Hematopoietic multipotent progenitor cell treated with erythropoietin and hydrocortisone succinate and interleukin-3 and kit ligand, for 15 days (in vitro differentiated cells): ENCODE results near the gene KCNH3.
"Not testable (repeated sequence)": the region's sequence is repeated elsewhere in the genome, so short reads cannot be mapped to it uniquely, and the experiment has no call there.

Source experiments
- DNase-seq: peaks from one replicate; pipeline ENCODE4 v3.0.0-alpha.2; 2015; ENCODE audit warnings: low spot score

Gene KCNH3

GRCh38 chr12:49525942-49526341 is 12.9 kb upstream of the KCNH3 start:
- DNase-seq, result no peak

DNA sequence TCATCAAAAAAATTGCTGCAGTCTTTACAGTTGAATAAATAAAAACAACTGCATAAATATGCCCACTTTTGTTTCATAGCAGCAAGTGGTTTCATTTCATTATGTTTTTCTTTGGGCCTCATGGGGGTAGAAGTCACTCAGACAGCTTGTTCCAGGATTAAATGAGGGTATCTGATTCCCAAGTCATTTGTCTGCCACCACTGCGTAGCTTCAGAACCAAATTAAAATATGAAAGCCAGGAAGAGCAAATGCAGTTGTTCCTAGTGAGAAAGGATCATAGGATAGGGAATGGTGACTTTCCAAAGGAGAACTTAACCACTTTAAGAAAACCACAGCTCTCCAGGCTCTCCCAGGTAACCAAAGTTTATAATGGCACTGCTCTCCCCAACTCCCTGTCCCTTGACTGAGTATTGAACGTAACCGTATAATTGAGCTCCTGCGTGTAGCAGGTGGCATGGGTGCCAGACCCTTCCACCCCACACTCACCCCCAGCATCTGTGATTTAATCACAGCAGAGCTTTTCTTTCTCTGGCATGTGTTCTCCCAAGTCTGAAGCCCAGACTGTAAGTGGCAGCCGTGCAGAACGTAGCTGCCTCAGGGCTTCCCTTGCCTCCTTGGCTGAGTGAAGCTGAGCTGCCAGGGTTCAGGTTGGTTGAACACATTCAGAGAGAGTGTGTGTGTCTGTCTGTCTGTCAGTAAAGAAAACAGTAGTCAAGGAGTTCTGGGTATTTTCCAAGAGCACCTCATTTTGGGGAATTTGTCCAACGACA is 11.3 kb upstream of the KCNH3 start:
- DNase-seq, result no peak

GRCh38 chr12:49529414-49529813 is 9.4 kb upstream of the KCNH3 start:
- DNase-seq, result no peak

- DNase-seq, result no peak
These were observed 7.1 kb upstream of the KCNH3 start for GRCh38 chr12:49531745-49532144.

GRCh38 chr12:49533331-49533730 is 5.5 kb upstream of the KCNH3 start:
- no peak for DNase-seq

- not testable (repeated sequence) for DNase-seq
These were observed 4.7 kb upstream of the KCNH3 start for GRCh38 chr12:49534122-49534521.

DNA sequence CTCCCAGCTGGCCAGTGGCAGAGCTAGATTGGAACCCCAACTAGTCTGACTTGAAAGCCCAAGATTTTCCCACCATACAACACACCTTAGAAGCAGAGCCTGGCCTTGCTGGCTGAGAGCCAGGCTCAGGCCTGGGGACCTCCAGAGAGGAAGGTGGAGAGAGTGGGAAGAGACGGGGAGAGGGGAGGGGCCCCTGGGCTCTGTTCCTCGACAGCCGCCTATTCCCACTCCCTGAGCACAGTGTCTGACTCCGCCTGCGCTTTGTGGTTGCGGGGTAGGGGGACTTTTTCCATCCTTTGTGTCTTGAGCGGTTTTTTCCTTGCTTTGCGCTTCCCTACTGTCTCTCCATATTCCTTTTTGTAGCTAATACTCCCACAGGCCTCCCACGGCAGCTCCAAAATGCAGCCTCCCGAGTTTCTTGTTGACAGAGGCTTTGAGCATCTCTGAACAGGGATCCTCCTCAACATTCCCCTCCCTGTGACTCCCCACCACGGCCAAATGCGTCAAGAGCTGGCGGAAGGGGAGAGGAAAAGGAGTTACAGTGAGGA is 4.0 kb upstream of the KCNH3 start:
- no peak for DNase-seq

- DNase-seq, result no peak
These were observed 2.8 kb upstream of the KCNH3 start for GRCh38 chr12:49535921-49536525.

DNA sequence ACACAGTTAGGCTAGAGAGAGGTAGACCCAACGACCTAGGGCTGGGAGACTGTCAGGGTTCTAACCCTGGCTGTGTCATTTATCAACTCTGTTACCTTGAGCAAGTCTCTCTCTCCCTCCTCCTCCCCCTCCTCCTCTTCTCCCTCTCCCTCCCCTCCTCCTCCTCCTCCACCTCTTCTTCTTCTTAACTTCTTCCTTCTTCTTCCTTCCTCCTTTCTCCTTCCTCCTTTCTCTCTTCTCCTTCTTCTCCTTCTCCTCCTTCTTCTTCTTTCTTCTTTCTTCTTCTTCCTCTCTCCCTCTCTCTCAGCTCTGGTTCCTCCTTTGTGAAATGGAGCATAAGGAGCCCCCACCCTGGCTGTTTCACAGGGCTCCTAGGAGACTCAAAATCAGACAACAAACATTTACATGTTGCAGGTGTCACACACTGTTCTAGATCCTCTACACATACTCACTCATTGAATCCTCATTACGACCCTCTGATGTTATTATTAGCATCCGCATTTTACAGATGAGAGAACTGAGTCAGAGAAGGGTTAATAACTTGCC is 2.2 kb upstream of the KCNH3 start:
- DNase-seq, result no peak

- no peak for DNase-seq
These were observed 1.5 kb upstream of the KCNH3 start for GRCh38 chr12:49537231-49537751.

DNA sequence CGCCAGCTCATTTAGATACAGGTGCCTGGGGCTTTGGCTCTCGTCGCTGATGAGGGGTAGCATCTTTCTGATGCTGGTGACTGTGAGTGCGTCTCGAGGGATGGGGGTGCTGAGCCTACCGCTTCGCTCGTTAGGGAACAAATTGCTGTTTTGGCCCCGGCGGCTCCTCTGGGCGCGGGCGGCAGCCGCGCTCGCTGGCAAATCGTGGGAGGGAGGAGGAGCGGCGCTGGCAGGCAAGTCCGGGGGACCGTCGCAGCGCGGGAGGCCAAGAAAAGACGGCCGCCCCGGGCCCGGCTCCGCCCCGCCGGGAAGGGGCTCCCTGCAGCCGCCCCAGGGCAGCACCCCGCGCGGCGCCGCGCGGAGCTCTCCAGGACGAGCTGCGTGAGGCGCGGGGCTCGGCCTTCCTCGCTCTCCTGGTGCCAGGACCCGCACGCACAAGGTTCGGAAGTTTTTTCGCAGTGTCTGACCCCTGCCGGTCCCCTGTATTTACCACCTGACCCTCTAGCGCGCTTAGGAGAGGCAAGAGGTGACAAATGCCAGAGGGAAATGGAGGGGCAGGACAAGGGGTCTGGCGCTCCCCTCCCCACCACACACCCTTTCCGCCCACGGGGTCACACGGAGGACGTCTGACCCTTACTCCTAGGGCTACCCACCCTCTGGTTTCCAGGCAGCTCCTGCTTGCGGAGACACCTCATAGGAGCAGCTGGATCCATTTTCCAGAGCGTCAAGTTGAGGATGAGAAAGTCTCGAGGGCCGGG is 899 bp upstream of the KCNH3 start:
- DNase-seq, result no peak

DNA sequence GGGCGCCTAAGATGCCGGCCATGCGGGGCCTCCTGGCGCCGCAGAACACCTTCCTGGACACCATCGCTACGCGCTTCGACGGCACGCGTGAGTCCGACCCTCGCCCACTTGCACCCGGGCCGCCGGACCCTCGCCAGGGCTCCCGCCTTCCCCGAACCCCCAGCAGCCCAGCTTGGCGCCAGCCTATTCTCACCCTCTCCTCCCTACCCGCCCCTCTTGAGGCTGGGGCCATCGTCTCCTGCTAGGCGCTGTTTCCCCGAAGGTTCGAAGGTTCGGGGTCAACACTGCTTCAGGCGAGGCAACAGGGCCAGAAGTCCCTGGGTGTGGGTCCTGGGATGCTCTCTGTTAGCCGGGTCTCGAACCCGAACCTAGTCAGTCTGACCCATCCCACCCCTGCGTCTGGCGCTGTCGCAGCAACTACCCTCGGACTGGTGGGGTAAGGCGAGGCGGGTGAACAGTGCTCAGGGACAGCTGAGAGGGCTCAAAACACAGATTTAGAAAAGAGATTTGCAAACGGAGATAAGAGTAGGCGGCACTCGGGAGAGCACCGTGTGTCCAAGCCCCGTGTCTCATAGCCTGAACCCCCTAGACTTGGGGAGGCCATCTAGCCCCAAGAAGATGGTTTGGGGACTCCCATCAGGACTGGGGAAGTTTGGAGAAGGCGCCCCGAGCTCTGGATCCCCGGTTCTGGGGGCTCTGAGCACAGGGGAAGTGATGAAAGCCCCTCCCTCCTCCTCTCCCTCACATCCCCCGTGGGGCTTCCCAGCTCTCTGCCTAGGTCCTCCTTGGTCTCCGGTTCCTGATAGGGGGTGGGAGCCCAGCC is 787 bp downstream of the KCNH3 start:
- no peak for DNase-seq

DNA sequence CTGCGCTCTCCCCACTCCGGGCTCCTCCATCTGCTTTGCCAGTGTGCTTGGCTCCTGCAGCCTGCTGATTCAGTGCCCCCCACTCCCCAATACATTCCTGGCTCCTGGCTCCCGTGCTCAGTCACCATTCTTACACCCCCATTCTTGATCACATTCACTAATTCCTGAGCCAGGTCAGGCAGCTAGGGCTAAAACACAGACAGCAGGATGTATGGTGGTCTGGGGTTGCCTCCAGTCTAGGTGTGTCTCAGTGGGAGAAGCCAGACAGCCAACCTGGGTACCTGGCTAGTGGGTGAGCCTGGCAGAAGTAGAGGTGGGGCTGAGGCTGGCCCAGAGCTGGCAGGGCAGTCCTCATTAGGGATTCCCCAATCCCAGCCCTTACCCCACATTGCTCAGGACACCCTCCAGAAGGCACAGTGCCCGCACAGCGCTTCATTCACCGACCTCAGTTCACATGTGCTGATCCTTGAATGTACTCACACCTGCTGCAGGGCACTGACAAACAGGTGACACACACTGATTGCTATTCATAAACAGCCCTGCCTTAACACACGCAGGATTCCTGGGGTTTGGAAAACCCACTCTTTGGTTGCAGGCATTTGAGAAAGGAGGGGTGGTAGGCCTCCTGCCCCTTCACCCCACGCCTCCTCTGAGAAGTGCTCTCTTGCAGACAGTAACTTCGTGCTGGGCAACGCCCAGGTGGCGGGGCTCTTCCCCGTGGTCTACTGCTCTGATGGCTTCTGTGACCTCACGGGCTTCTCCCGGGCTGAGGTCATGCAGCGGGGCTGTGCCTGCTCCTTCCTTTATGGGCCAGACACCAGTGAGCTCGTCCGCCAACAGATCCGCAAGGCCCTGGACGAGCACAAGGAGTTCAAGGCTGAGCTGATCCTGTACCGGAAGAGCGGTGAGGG is 1.7 kb downstream of the KCNH3 start:
- no peak for DNase-seq

- DNase-seq, result no peak
These were observed 2.5 kb downstream of the KCNH3 start for GRCh38 chr12:49541140-49541861.

- DNase-seq, result no peak
These were observed 3.2 kb downstream of the KCNH3 start for GRCh38 chr12:49541911-49542505.

- no peak for DNase-seq
These were observed 3.8 kb downstream of the KCNH3 start for GRCh38 chr12:49542592-49543160.

DNA sequence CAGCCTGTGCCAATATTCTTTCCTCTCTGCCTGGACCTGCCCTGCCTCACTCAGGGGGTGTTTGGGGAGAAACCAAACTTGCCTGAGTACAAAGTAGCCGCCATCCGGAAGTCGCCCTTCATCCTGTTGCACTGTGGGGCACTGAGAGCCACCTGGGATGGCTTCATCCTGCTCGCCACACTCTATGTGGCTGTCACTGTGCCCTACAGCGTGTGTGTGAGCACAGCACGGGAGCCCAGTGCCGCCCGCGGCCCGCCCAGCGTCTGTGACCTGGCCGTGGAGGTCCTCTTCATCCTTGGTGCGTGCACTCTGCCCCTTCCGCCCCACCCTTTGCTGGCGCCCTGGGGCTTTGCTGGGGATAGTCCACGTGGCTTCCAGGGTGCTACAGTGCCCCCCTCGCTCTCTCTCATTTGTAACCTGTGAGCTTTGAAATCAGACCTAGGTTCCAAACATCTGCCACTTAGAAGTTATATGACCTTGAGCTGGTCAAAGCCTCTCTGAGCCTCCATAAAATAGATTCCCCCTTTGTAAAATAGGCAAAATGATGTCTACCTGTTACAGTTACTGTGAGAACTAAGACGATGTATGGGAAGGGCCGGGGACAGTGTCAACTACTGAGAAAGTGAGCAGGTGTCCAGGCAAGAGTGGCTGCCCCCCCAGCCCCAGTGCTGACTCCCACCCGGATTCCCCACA is 4.5 kb downstream of the KCNH3 start:
- DNase-seq, result no peak
